HG03469 (cell line): ENCODE results near the gene NCEH1.
"Not testable (repeated sequence)": the region's sequence is repeated elsewhere in the genome, so short reads cannot be mapped to it uniquely, and the experiment has no call there.

Source experiments
- ATAC-seq: cut with Tn5 transposase; IDR thresholded peaks from one replicate; pipeline ENCODE4 v1.9.1; 2021; ENCODE audit warnings: mild to moderate bottlenecking, moderate library complexity, moderate number of reproducible peaks; ENCODE audit not compliant: unreplicated experiment

The NCEH1 gene

DNA sequence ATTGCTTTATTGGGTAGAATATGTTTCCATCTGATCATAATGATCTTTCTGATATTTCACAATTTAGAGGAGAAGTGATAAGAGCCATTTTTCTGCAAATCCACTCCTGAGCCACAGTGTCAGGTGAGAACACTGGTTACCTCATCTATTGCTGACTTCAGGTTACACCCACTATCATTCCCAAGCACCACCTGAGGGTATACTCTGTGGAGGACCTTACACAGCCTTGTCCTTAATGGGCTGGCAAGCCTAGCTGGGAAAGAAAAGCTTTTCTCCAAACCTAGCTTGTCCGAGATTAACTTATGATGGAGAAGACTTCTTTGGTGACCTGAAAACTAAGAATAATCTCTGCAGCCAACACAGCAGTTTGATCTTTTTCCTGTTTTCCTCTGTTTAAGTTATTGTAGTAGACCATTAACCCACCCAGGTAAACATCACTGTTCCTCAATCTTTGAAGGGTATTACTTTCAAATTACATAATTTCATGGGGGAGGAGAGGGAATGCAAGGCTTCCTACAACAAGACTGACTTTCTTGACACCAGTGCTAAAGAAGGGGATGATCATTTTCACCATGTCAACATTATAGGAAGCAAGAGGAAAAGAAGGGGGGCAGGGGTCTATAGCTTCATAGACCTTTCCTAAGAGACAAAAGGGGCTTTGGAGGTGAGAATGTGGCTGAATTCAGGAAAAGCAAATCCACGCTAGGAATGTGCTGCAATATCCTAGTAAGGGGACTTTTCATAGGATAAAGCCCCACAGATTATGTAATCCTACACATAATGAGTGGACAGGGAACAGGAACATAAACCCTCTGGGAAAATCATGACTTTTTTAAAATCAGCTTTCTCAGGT is 1.7 kb downstream of the NCEH1 start:
- no peak for ATAC-seq

DNA sequence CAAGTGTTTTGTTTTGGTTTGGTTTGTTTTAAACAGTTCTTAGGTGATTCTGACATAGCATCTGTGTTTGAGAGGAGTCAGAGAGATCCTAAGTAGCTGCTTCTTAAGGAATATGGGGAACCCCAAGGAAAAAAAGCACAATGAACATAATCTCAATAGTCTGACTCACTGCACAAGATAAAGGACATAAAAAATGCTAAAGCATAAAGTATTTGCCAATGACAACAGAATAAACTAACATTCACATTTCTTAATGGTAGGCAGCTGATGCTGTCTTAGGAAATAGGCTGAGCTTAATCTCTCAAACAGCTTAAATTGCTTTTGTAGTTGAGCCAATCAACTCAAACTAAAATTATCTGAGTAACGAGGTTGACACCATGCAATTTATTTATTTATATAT is 2.9 kb downstream of the NCEH1 start:
- no peak for ATAC-seq

DNA sequence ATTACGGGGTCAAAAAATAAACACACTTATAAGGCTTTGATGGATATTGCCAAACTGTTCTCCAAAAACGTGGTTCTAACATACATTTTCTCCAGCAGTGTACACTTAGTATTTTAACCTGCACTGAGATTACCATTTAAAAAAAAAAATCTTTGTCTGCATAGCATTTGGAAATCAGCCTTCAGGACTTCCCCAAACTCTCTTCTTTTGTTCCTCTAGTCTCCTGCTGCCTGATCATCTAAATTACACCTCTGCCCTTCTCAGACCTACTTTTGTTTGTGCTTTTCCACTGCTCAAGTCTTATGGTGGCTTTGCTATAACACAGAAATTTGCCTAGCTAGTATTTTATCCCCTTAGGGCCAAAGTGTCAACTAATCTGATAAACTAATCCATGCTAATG is 3.8 kb downstream of the NCEH1 start:
- ATAC-seq: no peak

DNA sequence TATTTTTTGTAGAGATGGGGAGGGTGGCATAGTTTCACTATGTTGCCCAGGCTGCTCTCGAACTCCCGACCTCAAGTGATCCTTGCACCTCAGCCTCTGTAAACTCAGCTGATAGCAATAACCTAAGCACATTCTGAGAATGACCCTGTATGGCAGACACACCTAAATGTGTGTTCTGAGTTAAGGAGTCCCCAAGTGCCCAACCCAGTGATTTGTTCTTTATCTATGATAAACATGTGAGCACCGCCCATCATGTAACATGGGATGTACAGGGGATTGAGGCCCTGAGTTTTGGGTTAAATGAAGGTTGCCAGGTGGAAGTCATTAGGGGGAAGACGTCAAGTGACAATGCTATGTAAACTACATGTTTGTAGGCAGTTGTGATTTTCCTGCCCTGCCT is 5.7 kb downstream of the NCEH1 start:
- no peak for ATAC-seq

DNA sequence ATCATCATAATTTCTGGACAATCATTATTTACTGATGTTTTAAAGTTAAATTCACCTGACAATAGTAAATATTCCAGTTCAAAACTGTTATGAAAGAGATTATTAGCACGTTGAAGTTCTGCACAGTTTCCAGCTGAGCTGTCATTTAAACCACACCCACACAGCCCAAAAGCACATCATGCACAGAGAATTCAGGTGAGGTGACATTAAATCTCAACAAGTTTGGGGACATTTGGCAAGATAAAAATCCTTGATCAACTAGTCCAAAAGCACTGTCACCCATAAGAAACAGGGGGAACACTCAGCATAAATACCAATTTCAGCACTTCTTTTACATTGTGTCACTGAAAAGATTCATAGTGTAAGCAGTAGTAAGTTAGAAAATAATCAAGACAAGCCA is 6.9 kb downstream of the NCEH1 start:
- no peak for ATAC-seq

DNA sequence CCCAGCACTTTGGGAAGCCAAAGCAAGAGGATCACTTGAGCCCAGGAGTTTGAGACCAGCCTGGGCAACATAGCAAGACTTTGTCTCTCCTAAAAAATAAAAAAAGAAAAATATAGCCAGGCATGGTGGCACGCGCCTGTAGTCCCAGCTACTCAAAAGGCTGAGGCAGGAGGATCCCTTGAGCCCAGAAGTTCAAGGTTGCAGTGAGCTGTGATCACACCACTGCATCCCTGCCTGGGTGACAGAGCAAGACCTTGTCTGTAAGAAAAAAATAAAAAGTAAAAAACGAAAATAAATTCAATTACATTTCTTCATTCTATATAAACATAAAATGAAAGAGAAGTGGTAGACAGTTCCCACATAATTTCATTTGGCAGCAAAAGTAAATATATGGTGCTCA is 8.1 kb downstream of the NCEH1 start:
- not testable (repeated sequence) for ATAC-seq

DNA sequence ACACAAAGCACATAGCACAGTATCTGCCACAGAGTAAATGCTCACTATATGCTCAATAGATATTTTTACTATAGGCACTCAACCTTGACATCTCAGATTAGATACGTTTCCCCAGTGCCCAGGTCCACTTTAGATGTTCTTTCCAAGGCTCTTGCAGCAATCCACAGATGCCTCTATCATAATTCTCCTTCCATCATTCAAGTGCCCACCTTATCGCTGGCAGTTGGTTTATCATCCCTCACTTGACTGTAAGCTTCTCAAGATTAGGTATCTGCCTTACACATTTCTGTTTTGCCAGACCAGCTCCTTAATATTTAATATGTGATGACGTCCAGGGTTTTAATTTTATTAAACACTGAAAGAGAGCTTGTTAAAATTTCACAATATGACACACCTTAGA is 8.6 kb downstream of the NCEH1 start:
- ATAC-seq: no peak

DNA sequence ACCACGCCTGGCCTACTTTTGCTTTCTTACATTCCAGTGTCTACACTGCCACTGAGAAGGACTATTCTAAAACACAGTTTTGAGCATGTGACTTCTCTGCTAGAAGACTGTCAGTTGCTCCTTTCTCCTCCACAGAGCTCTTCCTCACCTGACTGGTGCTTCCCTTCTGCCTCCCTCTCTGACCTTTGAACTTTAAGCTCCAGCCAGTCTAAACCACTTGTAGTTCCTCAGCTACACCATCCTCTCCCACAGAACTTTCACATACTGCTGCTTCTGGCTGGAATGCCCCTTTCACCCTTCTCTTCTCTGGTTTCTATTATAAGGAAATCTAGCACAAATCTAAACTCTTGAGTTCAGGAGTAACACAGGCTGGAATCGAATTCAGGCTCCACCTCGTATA is 9.1 kb downstream of the NCEH1 start:
- no peak for ATAC-seq

DNA sequence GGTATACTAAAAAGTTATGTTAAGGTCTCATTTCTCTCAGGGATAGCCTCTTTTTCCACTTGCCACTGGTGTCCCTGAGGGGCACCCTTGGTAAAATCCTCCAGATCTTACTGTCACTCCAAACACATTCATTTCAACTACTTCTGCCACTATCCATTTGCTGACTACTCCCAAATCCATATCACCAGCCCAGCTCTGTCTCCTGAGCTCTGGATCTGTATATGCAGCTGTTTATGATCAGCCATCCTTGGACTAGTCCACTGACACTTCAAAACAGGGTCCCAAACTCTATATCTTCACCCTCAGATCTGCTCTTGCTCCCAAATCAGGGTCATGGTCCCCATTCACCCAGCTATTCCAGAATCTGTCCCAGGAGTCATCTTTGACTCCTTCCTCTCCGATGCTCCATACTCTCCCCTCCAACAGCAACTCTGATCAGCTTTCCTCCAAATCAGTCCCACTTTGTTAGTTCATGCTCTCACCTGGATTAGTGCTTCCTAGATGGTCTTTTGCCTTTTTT is 9.9 kb downstream of the NCEH1 start:
- no peak for ATAC-seq

DNA sequence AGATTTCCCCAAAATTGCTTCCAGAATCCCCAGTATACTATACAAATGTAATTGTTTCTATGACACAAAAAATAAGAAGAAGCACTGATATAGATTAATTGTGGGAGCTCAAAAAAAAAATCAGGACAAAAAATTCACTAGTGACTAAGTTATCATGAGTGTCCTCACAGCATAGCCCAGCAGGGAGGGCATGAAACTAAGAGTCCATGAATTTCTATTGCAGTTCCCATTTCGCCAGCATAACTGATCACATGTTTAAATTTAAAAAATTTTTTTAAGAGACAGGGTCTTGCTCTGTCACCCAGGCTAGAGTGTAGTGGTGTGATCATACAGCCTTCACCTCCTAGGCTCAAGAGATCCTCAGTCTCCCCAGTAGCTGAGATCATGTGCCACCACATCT is 10.6 kb downstream of the NCEH1 start:
- ATAC-seq: no peak

DNA sequence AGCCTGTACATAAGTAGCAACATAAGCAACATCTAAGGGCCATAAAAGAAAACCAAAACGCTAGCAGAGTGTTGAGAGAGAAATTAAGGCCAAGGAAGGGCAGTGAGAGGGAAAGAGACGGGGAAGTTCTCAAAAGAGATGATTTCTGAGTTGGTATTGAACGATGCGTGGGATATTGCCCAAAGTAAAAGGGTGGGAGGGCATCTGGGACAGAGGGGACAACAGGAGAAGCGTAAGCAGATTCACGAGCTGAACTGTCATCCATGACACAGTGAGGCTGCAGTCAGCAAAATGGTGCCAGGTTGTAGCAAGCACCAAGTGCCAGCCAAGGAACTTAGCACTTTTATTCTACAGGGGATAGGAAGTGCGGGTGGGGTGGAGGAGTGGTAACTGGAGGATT is 11.8 kb downstream of the NCEH1 start:
- ATAC-seq: no peak

DNA sequence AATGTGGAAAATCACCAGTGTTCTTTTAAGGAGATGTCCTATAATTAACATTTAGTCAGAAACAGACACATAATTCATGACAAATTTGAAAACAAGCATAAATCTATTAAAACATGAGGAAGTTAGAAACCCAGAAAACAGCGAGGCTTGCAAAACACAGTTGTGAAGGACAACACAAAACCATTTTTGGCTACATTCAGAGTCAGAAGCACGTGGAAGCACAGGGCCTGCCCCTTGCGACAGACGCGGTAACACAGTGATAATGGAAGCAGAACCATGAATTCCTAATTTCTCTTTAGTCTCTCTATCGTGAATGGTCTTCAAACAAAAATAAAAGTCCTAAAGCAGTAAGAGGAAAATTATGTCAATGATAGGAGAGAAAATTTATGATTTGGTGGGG is 12.2 kb downstream of the NCEH1 start:
- ATAC-seq: no peak

DNA sequence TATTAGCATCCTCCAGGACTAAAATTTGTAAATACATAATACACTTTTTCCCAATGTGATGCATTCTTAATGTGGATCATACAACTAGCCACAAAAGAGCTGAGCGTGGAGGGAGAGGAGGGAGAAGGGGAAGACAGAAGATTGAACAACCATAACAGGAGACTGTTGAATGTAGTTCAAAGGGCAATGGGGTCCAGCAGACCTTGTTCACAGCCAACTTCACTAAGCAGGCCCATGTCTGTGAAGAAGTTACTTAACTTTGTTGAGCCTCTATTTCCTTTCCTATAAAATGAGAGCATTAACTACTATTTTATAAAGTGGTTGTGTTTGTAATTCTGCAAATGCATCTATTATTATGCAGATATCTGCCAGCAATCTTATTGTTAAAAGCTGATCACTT is 13.3 kb downstream of the NCEH1 start:
- ATAC-seq: no peak

DNA sequence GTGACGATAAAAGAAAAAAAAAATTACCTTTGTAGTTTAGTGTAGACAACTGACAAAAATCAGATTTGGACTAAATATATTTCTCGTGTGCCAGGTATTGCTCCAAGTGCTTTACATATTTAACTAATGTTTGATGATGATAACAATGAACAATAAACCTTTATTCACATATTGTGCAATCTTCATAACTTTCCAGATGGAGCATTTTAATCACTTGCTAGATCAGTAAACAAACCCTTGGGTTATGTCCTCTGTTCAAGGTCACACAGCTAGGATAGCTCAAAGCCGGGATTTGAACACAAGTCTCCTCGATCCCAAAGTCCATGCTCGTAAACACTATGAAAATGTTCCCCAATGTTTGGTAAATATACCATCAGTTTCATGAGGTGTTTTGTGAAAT is 14.5 kb downstream of the NCEH1 start:
- ATAC-seq: no peak

DNA sequence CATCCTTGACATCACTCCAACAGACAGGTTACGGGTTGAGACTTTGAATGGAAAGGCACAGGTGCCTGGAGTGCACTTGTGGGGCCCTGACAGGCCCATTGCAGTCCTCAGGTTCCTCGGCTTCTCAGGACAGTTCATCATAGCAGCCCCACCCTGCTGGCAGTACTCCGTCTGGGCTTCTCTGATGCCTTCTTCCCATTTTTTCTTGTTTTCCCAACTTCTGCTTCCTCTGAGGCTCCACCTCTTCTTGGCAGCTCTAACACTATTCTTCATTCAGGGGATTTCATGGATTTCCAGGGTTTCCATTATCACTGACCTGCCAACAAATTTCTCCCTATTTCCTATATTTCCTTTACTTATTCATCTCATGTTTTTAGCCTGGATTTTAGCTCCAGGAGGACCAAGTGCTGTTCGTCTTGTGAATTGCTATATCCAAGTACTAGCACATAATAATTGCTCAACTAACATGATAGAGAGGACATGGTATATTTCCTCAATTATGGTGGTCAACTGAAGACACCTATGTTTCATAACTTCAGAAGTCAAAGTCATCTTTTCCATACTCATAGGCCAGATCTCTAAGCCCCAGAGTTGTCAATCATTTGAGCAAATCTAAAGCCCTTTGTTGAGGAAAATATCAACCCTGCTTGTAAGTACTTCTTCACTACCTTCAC is 16.2 kb downstream of the NCEH1 start:
- no peak for ATAC-seq

DNA sequence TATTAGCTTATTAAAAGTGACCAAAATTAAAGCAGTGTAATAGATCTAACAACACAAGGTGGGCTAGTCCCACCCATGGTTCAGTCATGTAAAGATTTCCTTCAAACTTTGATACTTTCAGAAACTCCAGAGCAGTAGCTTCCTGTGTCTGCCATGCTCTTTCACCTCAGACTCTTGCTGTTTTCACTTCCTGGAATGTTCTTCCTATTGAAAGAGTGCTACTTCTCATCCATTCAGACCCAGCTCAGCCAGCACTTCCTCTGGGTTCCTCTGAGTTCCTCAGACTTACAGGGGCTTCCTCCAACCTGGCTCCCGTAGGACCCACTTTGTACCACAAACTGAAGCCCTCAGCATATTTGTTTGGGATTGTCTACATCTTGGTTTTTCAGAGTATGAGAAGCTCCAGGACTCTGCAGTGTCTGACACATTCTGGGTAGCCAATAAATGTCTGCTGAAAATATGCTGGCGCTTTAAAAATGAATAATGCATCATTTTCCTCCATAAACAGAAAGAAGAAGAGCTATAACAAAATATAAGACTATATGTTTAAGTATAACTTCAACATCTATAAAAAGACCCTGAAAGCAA is 18.0 kb downstream of the NCEH1 start:
- ATAC-seq: peak; percentile 74

DNA sequence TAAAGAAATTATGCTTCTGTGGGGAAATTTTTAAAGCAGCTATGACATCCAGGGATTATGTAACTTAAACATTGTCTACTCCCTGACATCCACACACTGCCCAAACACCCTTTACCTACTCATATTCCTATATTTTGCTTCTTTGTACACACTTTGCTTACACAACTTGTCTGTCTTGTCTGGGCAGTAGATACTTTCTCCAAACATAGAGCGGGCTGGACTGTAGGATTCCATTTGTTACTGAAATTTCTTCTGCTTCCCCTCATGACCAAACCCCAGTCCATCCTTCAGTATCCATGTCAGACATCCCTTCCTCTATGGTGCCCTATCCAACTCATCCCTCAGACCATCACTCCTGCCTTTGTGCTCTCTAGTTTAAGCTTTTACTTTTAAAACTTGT is 19.9 kb downstream of the NCEH1 start:
- no peak for ATAC-seq

DNA sequence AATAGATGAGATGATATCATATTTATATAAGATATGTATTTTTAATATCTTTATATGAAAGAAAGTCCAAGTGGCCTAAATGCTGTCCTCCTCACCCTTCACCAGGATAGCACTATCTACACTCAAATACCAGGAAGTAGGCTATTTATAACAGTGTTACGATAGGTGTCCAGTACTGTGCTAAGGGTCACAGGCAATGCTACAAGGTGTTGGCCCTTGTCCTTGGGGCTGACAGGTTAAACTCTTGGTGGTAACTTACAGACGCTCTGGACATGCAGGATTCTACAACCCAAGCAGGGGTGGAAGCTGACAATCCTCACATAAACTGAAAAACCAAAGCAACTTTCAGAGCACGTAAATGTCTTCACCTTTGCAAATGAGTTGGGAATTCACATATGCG is 22.3 kb downstream of the NCEH1 start:
- no peak for ATAC-seq

DNA sequence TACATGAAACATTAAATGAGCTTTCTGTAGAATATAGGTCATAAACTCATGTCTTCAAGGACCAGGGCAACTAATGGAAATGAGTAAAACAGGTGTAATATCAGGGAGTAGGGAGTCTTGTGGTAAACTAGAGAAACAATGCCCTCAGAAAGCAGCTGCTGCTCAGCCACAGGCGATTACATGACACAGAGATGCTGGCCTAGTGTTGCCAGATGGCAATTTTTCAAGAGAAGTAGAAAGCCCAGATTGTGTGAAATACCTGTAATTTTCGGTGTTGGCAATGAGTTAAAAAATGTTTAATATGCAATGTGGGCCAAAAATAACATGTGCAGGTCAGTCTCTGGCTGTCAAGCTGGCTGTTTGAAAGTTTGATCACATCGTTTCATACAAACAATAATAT is 23.4 kb downstream of the NCEH1 start:
- no peak for ATAC-seq

DNA sequence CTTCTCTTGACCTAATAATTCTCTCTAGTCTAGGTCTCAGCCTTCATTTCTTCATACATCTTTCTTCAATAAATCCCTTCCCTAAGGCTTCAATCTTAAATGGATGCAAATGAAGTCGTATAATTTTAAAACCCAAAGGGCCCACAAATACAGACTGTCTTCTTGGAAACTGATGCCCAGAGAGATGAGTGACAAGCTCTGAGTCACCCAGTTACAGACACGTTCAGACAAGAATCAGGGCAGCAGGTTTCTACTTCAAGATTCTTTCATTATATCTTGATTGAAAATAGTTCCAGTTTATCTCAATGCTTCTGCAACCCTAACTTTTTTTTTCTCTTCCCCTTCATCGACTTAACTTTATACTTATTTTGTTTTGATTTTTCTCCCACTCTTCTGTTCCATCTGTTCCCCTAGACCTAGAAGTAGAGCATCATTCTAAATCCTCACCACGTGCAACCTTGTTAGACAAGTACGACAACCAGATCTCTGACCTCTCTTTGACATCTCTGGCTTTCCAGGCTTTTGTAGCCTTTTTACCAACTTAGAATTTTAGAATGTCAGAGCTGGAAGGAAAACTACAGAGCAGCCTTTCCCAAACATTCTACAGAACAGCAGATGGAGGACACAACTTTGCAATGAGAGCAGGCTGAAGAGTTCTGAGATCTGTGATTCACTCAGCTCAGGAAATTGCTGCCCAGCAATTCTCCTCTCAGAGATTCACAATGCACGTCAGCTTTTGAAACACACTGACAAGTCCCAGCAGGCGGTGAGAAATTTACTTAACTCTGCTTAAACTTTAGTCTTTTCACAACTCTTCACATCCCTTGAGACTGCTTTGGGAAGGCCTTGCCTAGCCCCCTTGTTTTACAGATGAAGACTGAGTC is 25.3 kb downstream of the NCEH1 start:
- ATAC-seq: no peak

DNA sequence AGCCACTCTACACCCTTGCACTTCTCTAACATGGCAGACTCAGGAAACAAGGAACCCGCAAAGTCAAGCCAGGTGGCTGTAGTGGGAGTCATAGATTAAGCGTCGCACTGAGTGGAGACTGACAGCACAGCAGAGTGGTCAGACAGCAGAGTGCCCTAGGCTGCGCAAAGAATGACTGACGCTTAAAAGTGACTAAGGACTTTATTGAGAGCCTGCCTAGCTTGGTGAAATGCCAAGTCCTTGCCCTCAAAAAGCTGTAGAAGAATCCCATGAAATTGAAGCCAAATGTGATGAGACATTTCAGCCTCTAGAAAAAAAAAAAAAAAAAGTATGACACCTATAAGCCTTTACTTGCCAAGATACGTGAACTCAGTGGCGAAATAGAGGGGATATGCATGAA is 30.2 kb downstream of the NCEH1 start:
- no peak for ATAC-seq
